ENCODE data around the gene GRK5. TPM values are rescaled to one million over a fixed set of nuclear protein-coding genes. Genes with fewer than 3 reads are reported as not detected.
A peak's percentile ranks its signal among the peaks of the same experiment; 100 is the strongest.
"Not testable (repeated sequence)": the region's sequence is repeated elsewhere in the genome, so short reads cannot be mapped to it uniquely, and the experiment has no call there.

GRK5 gene
- total RNA-seq, 2 donors from 2014 or later, result 11.1 to 16.2 TPM

- H3K36me3 Mint-ChIP-seq; H3K27me3 Mint-ChIP-seq; DNase-seq (ENCODE audit: low spot score); ATAC-seq; H3K4me3 Mint-ChIP-seq; H3K27ac Mint-ChIP-seq; H3K9me3 Mint-ChIP-seq: not testable (repeated sequence)
- peaks cover 25 to 33% of the 10 kb centered on the region in 2 donors for H3K4me1 Mint-ChIP-seq (ENCODE audit: low read depth in 2 of 2)
Observed at GRCh38 chr10:119180850-119181400, 26.4 kb upstream of the GRK5 start.

GRCh38 chr10:119183664-119184412, 23.5 kb upstream of the GRK5 start:
- ATAC-seq (peak in 1 of 2 donors; percentile 84), DNase-seq (ENCODE audit: low spot score) (no peak)
- Mint-ChIP-seq H3K27me3 (no peaks in the 10 kb centered on the region), H3K4me1 (ENCODE audit: low read depth in 2 of 2) (peaks cover 8 to 13% of the 10 kb centered on the region in 2 donors), H3K9me3 (no peaks in the 10 kb centered on the region), H3K4me3 (peak overlapping the region; percentile 84), H3K36me3 (no peaks in the 10 kb centered on the region), H3K27ac (peak overlapping the region in 1 of 2 donors; percentile 78)

- Mint-ChIP-seq H3K9me3 (no peaks in the 10 kb centered on the region), H3K4me1 (ENCODE audit: low read depth in 2 of 2) (peaks cover 10 to 18% of the 10 kb centered on the region in 2 donors), H3K4me3 (peak overlapping the region; percentile 65), H3K36me3 (no peaks in the 10 kb centered on the region), H3K27me3 (peaks cover 0 to 2% of the 10 kb centered on the region in 2 donors), H3K27ac (peak overlapping the region in 1 of 2 donors; percentile 53)
- ATAC-seq (peak; percentile 60 to 75), DNase-seq (ENCODE audit: low spot score) (peak; percentile 65)
Observed at GRCh38 chr10:119189811-119190282, 17.5 kb upstream of the GRK5 start.

- H3K27me3 Mint-ChIP-seq, result peaks cover 0 to 4% of the 10 kb centered on the region in 2 donors
- ATAC-seq, result no peak
- peak overlapping the region; percentile 65 for H3K4me3 Mint-ChIP-seq
- DNase-seq (ENCODE audit: low spot score), result no peak
- no peaks in the 10 kb centered on the region for H3K36me3 Mint-ChIP-seq
- H3K9me3 Mint-ChIP-seq, result no peaks in the 10 kb centered on the region
- peaks cover 14 to 22% of the 10 kb centered on the region in 2 donors for H3K4me1 Mint-ChIP-seq (ENCODE audit: low read depth in 2 of 2)
- H3K27ac Mint-ChIP-seq, result peak overlapping the region in 1 of 2 donors; percentile 53
Observed at GRCh38 chr10:119190353-119190752, 17.0 kb upstream of the GRK5 start.

- H3K9me3 Mint-ChIP-seq, result no peaks in the 10 kb centered on the region
- H3K27me3 Mint-ChIP-seq, result peaks cover 0 to 4% of the 10 kb centered on the region in 2 donors
- peaks cover 17 to 26% of the 10 kb centered on the region in 2 donors for H3K4me1 Mint-ChIP-seq (ENCODE audit: low read depth in 2 of 2)
- no peak for ATAC-seq
- H3K27ac Mint-ChIP-seq, result peak overlapping the region; percentile 20 to 53
- no peak for DNase-seq (ENCODE audit: low spot score)
- H3K36me3 Mint-ChIP-seq, result no peaks in the 10 kb centered on the region
- H3K4me3 Mint-ChIP-seq, result no peak overlapping the region
Observed at GRCh38 chr10:119190954-119191785, 16.2 kb upstream of the GRK5 start.

GRCh38 chr10:119191881-119192280, 15.5 kb upstream of the GRK5 start:
- H3K4me3 Mint-ChIP-seq, result no peak overlapping the region
- ATAC-seq (no peak), DNase-seq (ENCODE audit: low spot score) (no peak)
- peaks cover 0 to 4% of the 10 kb centered on the region in 2 donors for H3K27me3 Mint-ChIP-seq
- H3K9me3 Mint-ChIP-seq, result no peaks in the 10 kb centered on the region
- no peak overlapping the region for H3K27ac Mint-ChIP-seq
- no peaks in the 10 kb centered on the region for H3K36me3 Mint-ChIP-seq
- peaks cover 17 to 26% of the 10 kb centered on the region in 2 donors for H3K4me1 Mint-ChIP-seq (ENCODE audit: low read depth in 2 of 2)

GRCh38 chr10:119197921-119198320, 9.4 kb upstream of the GRK5 start:
- H3K4me3 Mint-ChIP-seq, result peak overlapping the region; percentile 55
- H3K27ac Mint-ChIP-seq, result peak overlapping the region; percentile 77 to 90
- ATAC-seq (peak; percentile 68 to 82), DNase-seq (ENCODE audit: low spot score) (no peak)
- peaks cover 23 to 28% of the 10 kb centered on the region in 2 donors for H3K4me1 Mint-ChIP-seq (ENCODE audit: low read depth in 2 of 2)
- no peaks in the 10 kb centered on the region for H3K36me3 Mint-ChIP-seq
- H3K27me3 Mint-ChIP-seq, result peaks cover 0 to 5% of the 10 kb centered on the region in 2 donors
- H3K9me3 Mint-ChIP-seq, result no peaks in the 10 kb centered on the region

GRCh38 chr10:119198438-119198837, 8.9 kb upstream of the GRK5 start:
- Mint-ChIP-seq H3K27me3 (peaks cover 0 to 5% of the 10 kb centered on the region in 2 donors), H3K4me3 (peak overlapping the region; percentile 31), H3K9me3 (no peaks in the 10 kb centered on the region), H3K36me3 (no peaks in the 10 kb centered on the region), H3K4me1 (ENCODE audit: low read depth in 2 of 2) (peaks cover 23 to 28% of the 10 kb centered on the region in 2 donors), H3K27ac (peak overlapping the region; percentile 77 to 90)
- no peak for ATAC-seq
- no peak for DNase-seq (ENCODE audit: low spot score)

GRCh38 chr10:119199231-119199992, 8.0 kb upstream of the GRK5 start:
- no peak for DNase-seq (ENCODE audit: low spot score)
- Mint-ChIP-seq H3K27ac (peak overlapping the region; percentile 77 to 90), H3K27me3 (peaks cover 0 to 5% of the 10 kb centered on the region in 2 donors), H3K9me3 (no peaks in the 10 kb centered on the region), H3K36me3 (no peaks in the 10 kb centered on the region), H3K4me3 (no peak overlapping the region), H3K4me1 (ENCODE audit: low read depth in 2 of 2) (peaks cover 23 to 28% of the 10 kb centered on the region in 2 donors)
- peak; percentile 55 to 75 for ATAC-seq

- H3K4me3 Mint-ChIP-seq, result no peak overlapping the region
- H3K27me3 Mint-ChIP-seq, result peaks cover 0 to 3% of the 10 kb centered on the region in 2 donors
- no peaks in the 10 kb centered on the region for H3K36me3 Mint-ChIP-seq
- DNase-seq (ENCODE audit: low spot score) (no peak), ATAC-seq (no peak)
- H3K4me1 Mint-ChIP-seq (ENCODE audit: low read depth in 2 of 2), result peaks cover 19 to 24% of the 10 kb centered on the region in 2 donors
- no peaks in the 10 kb centered on the region for H3K9me3 Mint-ChIP-seq
- H3K27ac Mint-ChIP-seq, result peak overlapping the region in 1 of 2 donors; percentile 33
Observed at GRCh38 chr10:119201233-119201632, 6.1 kb upstream of the GRK5 start.

GRCh38 chr10:119203006-119203405, 4.4 kb upstream of the GRK5 start:
- no peak for DNase-seq (ENCODE audit: low spot score)
- no peak for ATAC-seq
- Mint-ChIP-seq H3K36me3 (no peaks in the 10 kb centered on the region), H3K27me3 (peaks cover 0 to 3% of the 10 kb centered on the region in 2 donors), H3K4me1 (ENCODE audit: low read depth in 2 of 2) (peaks cover 18 to 24% of the 10 kb centered on the region in 2 donors), H3K4me3 (no peak overlapping the region), H3K27ac (no peak overlapping the region), H3K9me3 (no peaks in the 10 kb centered on the region)

- ATAC-seq (peak; percentile 46 to 50), DNase-seq (ENCODE audit: low spot score) (peak; percentile 85)
- no peaks in the 10 kb centered on the region for H3K27me3 Mint-ChIP-seq
- H3K9me3 Mint-ChIP-seq, result no peaks in the 10 kb centered on the region
- peak overlapping the region; percentile 94 for H3K4me3 Mint-ChIP-seq
- H3K4me1 Mint-ChIP-seq (ENCODE audit: low read depth in 2 of 2), result peaks cover 23 to 35% of the 10 kb centered on the region in 2 donors
- H3K36me3 Mint-ChIP-seq, result no peaks in the 10 kb centered on the region
- peak overlapping the region; percentile 89 to 96 for H3K27ac Mint-ChIP-seq
Observed at GRCh38 chr10:119205894-119206602, 1.3 kb upstream of the GRK5 start.

Data from natural killer cell treated with Interleukin-12 subunit alpha and Interleukin-12 subunit beta and Interleukin-15 and Interleukin-18, amount 100 ng/mL, for 72 hours (primary cell).